GOT3 (cell line): ENCODE measurements around the gene MUC15.

Experiments
- DNase-seq: peaks from one replicate; lab custom pipeline; 2025; ENCODE audit warnings: mixed read lengths; lab: John Stamatoyannopoulos, UW

MUC15 gene

DNA sequence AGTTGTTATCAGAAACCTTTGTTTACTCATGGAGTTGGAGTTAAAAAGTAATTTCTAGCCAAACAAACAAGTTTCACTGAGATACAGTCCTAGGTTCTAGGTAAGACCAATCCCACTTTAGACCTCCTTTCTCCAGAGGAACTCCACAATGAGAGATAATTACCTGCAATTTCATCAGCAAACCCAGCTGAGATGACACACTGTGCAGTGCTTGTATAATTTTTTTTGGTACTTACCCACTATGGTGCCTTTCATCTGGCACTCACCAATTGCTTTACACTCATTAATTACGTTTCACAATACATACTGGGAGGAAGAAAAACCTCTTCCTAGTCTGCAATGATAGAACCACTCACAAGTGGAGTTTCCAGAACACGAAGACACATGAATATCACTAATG is 1.8 kb upstream of the MUC15 start:
- DNase-seq: no peak

DNA sequence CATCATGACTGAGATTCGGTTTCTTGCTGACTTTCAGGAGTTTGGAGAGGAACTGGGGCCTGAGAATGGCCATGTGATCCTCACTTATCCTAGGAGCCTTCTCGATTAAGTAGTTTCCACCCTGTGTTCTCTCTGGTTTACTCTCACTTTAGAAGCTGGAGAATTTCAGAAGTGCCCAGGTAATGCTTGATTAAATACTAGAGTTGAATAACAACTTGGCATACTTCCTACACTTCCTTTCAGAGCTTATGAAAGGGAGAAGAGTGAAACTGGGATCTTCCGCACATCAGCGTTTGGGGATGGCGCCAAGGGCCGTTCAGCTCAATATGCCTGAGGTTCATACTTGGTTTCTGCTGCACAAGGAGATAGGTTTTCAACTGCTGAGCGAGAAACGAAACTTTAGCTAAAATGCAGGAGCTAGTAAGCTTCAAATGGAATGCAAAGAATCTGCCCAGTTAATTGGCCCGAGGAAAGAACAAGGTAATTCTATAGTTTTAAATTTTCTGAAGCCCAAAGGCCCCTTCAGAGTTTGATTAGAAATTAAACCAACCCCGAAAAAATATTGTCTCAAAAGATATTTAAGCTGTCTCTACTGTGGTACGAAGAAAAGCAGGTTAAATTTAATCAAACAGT is 823 bp upstream of the MUC15 start:
- DNase-seq: no peak

DNA sequence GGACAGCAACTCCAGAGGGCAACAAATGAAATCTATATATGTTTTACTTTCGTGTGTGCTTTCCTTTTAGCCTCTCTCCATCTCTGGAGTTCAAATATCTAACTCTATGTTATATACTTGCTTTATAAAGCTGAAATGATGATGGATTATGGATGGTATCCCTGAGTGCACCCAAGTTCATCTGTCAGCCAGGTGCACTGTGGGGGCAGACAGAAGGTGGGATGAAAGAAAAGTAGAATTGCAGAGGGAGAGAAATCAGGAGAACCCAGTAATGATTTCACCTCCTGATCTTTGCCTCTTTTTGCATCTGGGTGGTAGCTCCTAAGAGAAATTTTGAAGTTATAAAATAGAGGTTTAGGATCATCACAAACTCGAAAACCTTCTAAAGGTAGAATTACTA is 2.4 kb downstream of the MUC15 start:
- no peak for DNase-seq

DNA sequence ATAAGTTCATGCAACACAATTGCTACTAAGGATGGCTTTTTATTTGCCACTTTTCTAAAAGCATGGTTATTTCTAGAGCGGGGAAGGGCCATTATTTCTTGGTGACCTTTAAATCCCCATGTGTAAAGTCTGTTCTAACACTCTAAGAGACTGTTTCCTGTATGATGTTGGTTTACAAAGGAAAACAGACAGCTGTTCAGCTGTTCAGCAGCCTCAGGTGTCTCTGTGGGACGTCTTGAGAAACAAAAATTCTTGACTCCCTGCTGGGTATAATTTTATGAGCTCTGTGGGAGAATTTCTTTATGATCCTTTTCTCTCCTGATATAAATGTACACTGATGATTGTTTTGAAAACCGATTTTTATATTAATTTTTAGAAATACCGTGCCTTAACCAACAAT is 13.9 kb downstream of the MUC15 start:
- DNase-seq: no peak

DNA sequence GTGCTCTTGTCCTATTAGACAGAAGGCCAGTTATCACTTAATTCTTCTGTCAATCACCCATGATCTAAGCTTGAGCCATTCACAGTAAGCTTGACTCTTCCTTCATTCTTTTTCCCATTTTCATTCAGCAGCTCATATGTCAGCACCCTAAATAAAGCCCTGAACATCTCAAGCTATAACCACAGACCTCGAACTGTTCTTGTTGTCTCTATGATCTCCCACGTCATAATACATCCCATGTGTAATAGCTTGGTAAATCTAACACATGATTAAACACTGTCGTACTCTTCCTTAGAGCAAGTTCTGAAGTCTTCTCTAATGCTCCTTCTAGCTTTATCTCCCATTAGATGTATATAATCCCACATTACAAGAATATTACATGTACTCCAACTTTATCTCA is 14.4 kb downstream of the MUC15 start:
- no peak for DNase-seq

DNA sequence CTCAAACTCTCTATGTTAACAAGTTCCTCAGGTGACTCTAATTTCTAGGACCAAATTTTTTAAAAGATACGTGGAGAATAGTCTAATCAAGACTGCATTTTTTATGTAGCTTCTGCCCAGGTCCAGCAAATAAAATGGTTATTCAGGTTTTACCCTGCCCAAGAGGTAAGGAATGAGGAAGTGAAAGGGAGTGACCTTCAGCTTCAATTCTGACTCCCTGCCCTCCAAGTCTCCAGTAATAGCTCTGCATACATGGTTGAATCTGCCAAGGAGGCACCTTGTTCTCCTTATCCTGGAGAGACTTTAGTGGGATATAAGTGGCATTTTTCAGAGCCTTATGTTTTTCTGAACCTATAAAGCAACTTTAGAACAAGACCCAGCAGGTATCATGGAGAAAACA is 15.5 kb downstream of the MUC15 start:
- no peak for DNase-seq

DNA sequence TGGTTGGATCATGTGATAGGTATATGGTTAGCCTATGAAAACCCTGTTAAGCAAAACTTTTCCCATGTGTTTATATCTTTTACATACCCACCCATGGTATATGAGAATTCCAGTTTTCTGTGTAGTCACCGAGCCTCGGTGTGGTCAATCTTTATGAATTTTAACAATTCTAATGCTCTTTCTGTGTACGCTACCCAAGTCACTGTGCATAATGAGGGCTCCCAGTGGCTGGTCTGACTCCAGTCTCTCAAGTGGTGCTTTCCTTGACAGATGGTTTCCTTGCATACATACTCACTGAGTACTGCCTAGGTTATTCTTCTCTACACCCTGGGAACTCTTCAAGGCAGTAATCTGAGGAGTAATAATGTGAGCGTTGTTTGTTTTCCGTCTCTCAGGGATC is 17.6 kb downstream of the MUC15 start:
- no peak for DNase-seq

DNA sequence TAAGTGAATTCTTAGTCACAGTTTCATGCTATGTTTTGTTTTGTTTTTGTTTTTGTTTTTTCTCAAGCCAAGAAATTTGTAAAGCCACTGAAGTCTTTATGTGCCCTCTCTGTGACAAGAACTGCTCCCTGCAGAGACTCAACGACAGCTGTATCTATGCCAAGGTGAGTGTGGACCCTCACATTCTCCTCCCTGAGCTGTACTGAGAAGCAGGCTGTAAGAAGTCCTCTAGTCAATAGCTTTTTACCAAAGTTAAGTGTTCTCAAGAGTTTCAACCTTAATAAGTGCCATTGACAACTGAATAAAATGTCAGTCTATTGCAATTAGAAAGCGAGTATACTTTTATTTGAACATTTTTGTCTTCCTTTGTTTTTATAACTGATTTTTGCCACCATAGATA is 18.9 kb downstream of the MUC15 start:
- DNase-seq: no peak

DNA sequence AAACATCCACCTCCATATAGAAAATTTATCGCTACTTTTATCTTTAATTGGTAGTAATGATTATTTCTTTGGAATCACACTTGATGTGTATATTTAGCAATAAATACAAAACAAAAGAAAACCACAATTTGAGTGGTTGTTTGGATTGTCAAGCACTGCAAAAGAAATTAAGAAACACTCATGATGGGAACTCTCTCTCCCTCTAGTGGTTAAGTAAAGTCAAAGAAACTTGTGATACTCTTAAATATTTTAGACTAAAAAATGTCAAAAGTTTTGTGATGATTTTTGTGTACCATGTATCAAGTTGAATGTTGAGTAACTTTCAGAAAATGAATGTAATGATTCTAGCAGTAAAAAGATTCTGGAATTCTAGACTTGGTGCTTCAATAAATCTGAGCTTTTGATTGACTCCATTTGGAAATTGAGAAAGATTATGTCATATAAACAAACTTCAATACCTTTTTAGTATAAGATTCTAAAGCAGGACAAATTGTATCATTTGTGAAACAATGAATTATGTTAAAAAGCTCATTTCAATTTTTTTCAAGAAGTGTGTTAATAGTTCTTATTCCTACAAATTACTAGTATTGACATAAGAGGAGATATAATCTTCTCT is 20.8 kb downstream of the MUC15 start:
- DNase-seq: no peak

DNA sequence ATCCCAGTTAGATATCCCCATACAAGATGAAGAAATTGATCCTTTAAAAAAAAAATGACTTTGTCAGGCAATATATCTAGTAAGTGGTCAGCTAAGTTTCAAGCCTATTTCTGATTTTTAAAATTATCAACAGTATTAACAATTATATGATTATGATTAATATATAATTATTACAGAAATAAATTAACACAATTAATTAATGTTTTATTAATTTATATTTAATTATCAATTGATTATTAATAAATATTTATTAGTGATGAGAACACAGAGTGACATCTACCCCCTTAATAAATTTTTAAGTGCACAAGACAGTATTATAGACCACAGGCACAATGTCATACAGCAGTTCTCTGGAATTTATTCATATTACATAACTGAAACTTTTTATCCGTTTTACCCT is 22.0 kb downstream of the MUC15 start:
- no peak for DNase-seq

DNA sequence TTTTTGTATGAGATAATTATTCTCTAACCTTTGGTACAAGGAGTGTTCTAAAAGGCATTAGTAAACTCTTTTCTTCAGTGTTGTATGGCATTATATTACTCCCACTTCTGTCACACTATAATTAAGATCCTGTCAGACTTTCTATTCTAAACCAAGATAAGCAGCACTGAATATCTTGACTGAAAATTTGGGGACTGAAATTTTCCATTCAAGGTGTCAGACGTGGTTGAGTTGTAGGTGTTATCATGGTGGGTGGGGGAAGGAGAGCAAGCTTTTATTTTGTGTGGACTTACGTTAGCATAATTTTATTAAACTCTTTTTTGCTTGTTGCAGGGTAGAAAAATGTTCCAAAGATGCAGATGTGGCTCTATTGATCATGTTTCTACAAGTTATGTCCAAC is 22.9 kb downstream of the MUC15 start:
- no peak for DNase-seq

DNA sequence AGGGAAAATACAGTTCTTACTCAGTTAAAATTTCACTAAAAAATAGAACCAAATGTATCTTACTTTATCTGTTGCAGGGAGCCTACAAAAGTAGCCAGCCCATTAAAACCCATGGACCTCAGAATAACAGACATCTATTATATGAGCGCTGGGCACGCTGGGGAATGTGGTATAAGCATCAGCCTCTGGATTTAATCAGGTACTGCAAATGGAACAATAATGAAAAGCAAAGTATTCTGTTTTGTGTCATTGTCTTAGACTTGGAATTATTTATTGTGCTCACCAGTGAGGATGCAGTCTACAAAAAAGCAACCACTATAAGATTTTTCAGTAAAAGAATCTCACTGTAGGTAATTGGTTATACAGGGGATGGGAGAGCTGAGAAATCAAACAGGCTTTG is 30.2 kb downstream of the MUC15 start:
- no peak for DNase-seq

DNA sequence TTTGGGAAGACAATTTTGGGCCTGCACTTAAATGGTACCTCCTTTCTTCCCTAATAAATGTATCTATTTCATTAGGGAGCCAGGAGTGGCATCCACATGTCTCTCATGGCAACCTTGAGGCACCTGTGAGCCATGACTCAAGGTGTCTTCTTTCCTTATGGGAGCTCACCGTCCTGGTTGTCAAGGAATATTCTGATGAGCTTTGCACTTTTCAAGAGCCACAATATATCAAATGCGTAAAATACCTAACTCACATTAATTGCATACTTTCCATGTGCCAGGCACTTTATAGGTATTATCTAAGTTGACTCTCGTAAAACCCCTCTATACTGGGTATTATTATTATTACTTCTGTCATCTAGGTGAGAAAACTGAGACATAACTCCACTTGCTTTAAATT is 32.5 kb downstream of the MUC15 start:
- no peak for DNase-seq

DNA sequence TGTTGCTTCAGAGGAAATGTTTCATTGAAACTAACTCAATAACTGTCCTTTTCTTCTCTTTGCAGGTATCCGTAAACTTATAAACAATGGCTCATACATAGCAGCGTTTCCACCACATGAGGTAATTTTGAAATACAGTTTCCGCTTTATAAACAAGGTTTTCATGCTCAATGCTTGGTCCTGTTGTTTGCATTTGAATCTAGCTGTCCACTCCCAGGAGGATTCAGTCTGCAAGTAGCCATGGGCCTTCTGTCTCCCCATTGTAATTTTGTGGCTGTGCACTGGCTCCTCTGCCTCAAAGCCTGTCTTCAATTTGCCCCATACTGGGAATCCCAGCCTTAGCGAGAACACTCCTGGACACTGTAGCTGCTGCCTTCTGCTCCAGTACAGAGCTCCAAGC is 34.7 kb downstream of the MUC15 start:
- DNase-seq: no peak

DNA sequence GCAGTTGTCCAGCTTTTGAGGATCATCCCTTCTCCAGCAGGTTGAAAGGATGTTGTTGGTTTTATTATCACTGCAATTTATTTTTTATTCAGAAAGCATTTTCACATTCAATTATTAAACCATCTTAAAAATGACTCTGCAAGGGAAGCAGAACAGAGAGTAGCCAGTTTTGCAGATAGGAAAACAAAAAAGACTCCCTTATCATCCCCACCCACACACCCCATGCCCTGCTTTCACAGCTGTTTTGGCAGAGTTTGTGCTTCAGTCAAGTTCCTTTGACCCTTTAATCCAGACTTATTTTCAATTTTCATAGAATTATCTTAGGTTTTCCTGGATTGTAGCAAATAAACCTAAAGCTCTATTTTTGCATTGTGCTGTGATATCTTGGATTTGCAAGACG is 44.4 kb downstream of the MUC15 start:
- DNase-seq: no peak

DNA sequence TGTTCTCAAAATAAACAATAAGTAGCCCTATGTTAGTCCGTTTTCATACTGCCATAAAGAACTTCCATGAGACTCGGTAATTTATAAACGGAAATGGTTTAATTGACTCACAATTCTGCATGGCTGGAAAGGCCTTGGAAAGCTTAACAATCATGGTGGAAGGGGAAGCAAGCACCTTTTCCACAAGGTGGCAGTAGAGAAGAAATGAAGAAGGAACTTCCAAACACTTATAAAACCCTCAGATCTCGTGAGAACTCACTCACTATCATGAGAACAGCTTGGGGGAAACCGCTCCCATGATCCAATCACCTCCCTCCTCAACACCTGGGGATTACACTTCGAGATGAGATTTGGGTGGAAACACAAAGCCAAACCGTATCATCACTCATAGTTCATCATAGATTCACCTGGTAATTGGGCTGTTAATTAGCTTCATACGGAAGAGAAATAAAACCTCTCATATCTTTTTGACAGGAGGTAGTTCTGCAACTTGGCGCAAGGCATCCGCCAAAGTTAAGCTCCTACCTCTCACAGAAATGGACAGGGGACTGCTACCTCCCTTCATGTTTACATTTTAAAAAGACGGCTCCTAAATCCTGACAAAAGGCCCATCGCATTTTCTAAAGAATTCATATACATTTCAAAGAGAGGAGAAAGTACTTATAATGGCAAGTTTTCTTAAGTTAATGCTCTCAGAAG is 49.0 kb downstream of the MUC15 start:
- no peak for DNase-seq

DNA sequence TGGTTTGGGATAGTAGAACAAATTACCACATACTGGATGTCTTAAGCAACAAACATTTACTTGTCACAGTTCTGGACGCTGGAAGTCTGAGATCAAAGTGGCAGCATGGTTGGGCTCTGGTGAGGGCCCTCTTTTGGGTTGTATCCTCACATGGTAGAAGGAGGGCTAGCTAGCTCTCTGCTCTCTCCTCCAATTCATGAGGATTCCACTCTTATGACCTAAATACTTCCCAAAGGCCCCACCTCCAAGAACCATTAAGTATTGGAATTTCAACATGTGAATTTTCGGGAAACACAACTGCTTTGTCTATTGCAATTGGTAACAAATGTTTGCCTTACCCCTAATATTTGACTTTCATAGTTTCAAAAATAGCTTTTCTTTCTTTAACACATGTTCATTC is 52.6 kb downstream of the MUC15 start:
- no peak for DNase-seq

DNA sequence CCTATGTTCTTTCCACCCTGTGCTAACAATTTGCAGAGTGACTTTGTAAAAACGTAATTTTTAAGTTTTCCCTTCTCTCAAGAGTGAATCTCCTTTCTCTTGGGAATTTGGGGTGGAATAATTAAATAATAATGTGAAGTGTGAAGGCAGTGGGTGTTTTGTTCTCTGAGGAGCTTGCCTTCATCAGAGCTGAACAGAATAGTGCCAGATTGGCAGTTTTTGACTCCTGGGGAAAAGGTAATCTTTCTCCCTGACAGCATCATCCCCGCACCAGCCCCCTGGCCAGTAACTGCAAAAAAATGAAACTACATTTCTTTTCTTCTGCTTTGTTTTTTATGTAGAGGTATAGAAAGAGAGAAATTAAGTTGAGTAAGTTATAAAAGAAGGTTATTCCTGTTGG is 59.9 kb downstream of the MUC15 start:
- no peak for DNase-seq

DNA sequence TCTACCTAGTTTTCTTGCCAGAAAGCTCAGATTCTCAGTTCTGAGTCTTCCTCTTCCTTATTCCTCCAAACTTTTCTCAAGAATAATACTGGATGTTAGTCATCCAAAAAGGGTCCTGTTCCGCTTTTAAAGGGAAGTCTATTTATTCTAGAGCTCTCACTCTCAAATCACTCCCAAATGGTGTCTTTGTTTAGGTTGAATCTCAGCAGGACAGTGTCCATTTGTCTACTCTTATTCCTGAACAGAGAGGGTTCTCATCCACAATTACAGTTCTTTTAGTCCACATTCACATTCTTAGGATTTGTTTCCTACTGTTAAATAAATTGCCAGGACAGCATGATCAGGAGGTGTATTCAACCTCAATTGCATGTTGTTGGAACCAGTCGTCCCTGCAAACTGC is 61.3 kb downstream of the MUC15 start:
- no peak for DNase-seq

DNA sequence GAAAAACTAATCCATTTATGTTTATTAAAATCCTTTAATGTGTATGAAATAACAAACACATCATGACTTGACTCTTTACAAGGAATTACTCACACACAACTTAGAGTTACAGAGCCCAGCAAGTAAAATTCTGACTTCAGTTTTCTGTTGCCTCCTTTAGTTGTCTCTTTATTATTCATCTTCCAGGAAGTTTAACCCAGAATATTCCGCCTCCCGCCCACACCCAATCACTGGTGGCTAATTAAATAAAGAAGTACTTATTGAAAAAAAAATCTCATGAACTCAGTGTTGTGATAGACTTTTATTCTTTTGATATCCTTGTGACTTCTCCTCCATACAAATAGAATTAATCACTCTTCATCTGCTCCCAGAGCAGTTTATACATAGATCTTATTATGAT is 61.9 kb downstream of the MUC15 start:
- no peak for DNase-seq
